ENCODE data around the gene KDM1B. TPM values are rescaled to one million over a fixed set of nuclear protein-coding genes. Genes with fewer than 3 reads are reported as not detected.

Gene KDM1B
- polyA plus RNA-seq (2012; ENCODE audit: insufficient read depth, insufficient read length, low read depth) = 12.4 TPM

GRCh38 chr6:18155150-18155863, at the start of gene KDM1B:
TSS of gene KDM1B (plus strand) at chr6:18155422. CDS start at chr6:18159896, 4,474 bp downstream.
- TF ChIP-seq CTCF (IDR thresholded peaks at IDR 0.05; ENCODE audit: low read depth, low read length) = no peak
- Histone ChIP-seq H3K4me1 (no peaks in the 10 kb centered on the region), H3K9me3 (no peaks in the 10 kb centered on the region), H3K36me3 (no peaks in the 10 kb centered on the region), H3K27me3 (no peaks in the 10 kb centered on the region), H3K4me3 (ENCODE audit: low read depth, low read length) (peak within 1 kb of the TSS; percentile 91)
- DNase-seq = peak; percentile 98

GRCh38 chr6:18107061-18107460, 48.2 kb upstream of the KDM1B start:
- DNase-seq = no peak
- Histone ChIP-seq H3K27me3 (no peaks in the 10 kb centered on the region), H3K4me1 (no peaks in the 10 kb centered on the region), H3K4me3 (ENCODE audit: low read depth, low read length) (no peak overlapping the region), H3K9me3 (no peaks in the 10 kb centered on the region), H3K36me3 (no peaks in the 10 kb centered on the region)
- no peak for TF ChIP-seq CTCF (IDR thresholded peaks at IDR 0.05; ENCODE audit: low read depth, low read length)

GRCh38 chr6:18110162-18110561, 45.1 kb upstream of the KDM1B start:
- no peaks in the 10 kb centered on the region for H3K4me1 ChIP-seq
- H3K36me3 ChIP-seq = no peaks in the 10 kb centered on the region
- no peak overlapping the region for H3K4me3 ChIP-seq (ENCODE audit: low read depth, low read length)
- no peak for DNase-seq
- no peaks in the 10 kb centered on the region for H3K27me3 ChIP-seq
- no peaks in the 10 kb centered on the region for H3K9me3 ChIP-seq
- no peak for TF ChIP-seq CTCF (IDR thresholded peaks at IDR 0.05; ENCODE audit: low read depth, low read length)

GRCh38 chr6:18115356-18115755, 39.9 kb upstream of the KDM1B start:
- DNase-seq = no peak
- TF ChIP-seq CTCF (IDR thresholded peaks at IDR 0.05; ENCODE audit: low read depth, low read length) = no peak
- H3K27me3 ChIP-seq = no peaks in the 10 kb centered on the region
- no peaks in the 10 kb centered on the region; the same call in 1 of the 2 replicates for H3K9me3 ChIP-seq
- no peaks in the 10 kb centered on the region for H3K36me3 ChIP-seq
- H3K4me3 ChIP-seq (ENCODE audit: low read depth, low read length) = no peak overlapping the region
- H3K4me1 ChIP-seq = no peaks in the 10 kb centered on the region

- no peak overlapping the region for H3K4me3 ChIP-seq (ENCODE audit: low read depth, low read length)
- H3K36me3 ChIP-seq = no peaks in the 10 kb centered on the region
- no peak for TF ChIP-seq CTCF (IDR thresholded peaks at IDR 0.05; ENCODE audit: low read depth, low read length)
- no peaks in the 10 kb centered on the region for H3K27me3 ChIP-seq
- H3K4me1 ChIP-seq = no peaks in the 10 kb centered on the region
- DNase-seq = no peak
- H3K9me3 ChIP-seq = no peaks in the 10 kb centered on the region; the same call in 1 of the 2 replicates
Observed at GRCh38 chr6:18117136-18117535, 38.1 kb upstream of the KDM1B start.

- no peak for DNase-seq
- no peak overlapping the region for H3K4me3 ChIP-seq (ENCODE audit: low read depth, low read length)
- no peaks in the 10 kb centered on the region; the same call in 1 of the 2 replicates for H3K9me3 ChIP-seq
- H3K27me3 ChIP-seq = no peaks in the 10 kb centered on the region
- H3K36me3 ChIP-seq = no peaks in the 10 kb centered on the region
- no peaks in the 10 kb centered on the region for H3K4me1 ChIP-seq
- TF ChIP-seq CTCF (IDR thresholded peaks at IDR 0.05; ENCODE audit: low read depth, low read length) = no peak
Observed at GRCh38 chr6:18118330-18118729, 36.9 kb upstream of the KDM1B start.

Data from BE2C (cell line).